ENCODE data around the gene CACNA1D.

DNA sequence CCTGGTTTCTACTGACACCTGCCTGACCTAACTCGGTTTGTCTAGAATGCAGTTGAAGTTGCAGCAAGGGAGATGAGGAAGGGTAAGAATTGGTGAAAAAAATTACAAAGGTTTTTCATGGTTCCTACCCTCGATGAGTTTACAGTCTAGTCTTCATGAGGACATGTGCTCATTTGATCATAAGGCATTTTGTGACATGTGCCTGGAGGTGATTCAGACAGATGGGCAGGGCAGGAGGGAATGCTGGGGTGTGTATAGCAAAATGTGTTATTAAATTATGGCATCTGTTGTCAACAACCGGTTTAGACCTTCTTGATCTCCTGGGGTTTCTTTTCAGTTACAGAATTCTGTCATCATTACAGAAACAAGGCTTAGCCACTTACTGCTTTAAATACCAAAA lies 101.2 kb downstream of the CACNA1D start:
- TF ChIP-seq, protein P1, sequence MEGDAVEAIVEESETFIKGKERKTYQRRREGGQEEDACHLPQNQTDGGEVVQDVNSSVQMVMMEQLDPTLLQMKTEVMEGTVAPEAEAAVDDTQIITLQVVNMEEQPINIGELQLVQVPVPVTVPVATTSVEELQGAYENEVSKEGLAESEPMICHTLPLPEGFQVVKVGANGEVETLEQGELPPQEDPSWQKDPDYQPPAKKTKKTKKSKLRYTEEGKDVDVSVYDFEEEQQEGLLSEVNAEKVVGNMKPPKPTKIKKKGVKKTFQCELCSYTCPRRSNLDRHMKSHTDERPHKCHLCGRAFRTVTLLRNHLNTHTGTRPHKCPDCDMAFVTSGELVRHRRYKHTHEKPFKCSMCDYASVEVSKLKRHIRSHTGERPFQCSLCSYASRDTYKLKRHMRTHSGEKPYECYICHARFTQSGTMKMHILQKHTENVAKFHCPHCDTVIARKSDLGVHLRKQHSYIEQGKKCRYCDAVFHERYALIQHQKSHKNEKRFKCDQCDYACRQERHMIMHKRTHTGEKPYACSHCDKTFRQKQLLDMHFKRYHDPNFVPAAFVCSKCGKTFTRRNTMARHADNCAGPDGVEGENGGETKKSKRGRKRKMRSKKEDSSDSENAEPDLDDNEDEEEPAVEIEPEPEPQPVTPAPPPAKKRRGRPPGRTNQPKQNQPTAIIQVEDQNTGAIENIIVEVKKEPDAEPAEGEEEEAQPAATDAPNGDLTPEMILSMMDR (IDR thresholded peaks at IDR 0.05; ENCODE audit: low read depth, low read length): no peak
- no peak for TF ChIP-seq EZH2phosphoT487 (IDR thresholded peaks at IDR 0.05; ENCODE audit: low read depth)

Measured in OCI-LY3 (cell line).